ENCODE measurements around the gene PIK3CA. TPM values are rescaled to one million over a fixed set of nuclear protein-coding genes. Genes with fewer than 3 reads are reported as not detected.

Gene PIK3CA
- total and polyA plus RNA-seq, 2 experiments from 2014 or later: 5.1 to 13.4 TPM

DNA sequence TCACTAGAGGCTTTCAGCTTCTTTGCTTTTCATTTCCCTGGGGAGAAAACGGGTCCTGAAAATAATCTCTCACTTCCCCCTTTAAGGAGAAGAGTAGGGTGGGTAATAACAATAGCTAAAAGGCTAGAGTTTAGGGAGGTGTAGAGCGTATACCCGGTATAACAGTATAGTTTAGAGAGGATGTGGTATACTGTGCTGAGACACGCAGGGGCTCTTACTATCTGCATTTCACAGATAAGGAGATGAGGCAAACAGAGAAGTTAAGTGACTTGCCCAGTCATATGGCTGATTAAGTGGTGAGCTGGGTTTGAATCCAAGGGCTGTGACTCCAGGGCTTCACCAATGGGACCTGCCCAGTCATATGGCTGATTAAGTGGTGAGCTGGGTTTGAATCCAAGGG, 117.7 kb downstream of the PIK3CA start (continued):
- TF ChIP-seq, protein P1, sequence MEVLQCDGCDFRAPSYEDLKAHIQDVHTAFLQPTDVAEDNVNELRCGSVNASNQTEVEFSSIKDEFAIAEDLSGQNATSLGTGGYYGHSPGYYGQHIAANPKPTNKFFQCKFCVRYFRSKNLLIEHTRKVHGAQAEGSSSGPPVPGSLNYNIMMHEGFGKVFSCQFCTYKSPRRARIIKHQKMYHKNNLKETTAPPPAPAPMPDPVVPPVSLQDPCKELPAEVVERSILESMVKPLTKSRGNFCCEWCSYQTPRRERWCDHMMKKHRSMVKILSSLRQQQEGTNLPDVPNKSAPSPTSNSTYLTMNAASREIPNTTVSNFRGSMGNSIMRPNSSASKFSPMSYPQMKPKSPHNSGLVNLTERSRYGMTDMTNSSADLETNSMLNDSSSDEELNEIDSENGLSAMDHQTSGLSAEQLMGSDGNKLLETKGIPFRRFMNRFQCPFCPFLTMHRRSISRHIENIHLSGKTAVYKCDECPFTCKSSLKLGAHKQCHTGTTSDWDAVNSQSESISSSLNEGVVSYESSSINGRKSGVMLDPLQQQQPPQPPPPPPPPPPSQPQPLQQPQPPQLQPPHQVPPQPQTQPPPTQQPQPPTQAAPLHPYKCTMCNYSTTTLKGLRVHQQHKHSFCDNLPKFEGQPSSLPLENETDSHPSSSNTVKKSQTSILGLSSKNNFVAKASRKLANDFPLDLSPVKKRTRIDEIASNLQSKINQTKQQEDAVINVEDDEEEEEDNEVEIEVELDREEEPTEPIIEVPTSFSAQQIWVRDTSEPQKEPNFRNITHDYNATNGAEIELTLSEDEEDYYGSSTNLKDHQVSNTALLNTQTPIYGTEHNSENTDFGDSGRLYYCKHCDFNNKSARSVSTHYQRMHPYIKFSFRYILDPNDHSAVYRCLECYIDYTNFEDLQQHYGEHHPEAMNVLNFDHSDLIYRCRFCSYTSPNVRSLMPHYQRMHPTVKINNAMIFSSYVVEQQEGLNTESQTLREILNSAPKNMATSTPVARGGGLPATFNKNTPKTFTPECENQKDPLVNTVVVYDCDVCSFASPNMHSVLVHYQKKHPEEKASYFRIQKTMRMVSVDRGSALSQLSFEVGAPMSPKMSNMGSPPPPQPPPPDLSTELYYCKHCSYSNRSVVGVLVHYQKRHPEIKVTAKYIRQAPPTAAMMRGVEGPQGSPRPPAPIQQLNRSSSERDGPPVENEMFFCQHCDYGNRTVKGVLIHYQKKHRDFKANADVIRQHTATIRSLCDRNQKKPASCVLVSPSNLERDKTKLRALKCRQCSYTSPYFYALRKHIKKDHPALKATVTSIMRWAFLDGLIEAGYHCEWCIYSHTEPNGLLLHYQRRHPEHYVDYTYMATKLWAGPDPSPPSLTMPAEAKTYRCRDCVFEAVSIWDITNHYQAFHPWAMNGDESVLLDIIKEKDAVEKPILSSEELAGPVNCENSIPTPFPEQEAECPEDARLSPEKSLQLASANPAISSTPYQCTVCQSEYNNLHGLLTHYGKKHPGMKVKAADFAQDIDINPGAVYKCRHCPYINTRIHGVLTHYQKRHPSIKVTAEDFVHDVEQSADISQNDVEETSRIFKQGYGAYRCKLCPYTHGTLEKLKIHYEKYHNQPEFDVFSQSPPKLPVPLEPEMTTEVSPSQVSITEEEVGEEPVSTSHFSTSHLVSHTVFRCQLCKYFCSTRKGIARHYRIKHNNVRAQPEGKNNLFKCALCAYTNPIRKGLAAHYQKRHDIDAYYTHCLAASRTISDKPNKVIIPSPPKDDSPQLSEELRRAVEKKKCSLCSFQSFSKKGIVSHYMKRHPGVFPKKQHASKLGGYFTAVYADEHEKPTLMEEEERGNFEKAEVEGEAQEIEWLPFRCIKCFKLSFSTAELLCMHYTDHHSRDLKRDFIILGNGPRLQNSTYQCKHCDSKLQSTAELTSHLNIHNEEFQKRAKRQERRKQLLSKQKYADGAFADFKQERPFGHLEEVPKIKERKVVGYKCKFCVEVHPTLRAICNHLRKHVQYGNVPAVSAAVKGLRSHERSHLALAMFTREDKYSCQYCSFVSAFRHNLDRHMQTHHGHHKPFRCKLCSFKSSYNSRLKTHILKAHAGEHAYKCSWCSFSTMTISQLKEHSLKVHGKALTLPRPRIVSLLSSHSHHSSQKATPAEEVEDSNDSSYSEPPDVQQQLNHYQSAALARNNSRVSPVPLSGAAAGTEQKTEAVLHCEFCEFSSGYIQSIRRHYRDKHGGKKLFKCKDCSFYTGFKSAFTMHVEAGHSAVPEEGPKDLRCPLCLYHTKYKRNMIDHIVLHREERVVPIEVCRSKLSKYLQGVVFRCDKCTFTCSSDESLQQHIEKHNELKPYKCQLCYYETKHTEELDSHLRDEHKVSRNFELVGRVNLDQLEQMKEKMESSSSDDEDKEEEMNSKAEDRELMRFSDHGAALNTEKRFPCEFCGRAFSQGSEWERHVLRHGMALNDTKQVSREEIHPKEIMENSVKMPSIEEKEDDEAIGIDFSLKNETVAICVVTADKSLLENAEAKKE (CRISPR knock-in tag; IDR thresholded peaks at IDR 0.05): no peak
- TF ChIP-seq, protein P2, sequence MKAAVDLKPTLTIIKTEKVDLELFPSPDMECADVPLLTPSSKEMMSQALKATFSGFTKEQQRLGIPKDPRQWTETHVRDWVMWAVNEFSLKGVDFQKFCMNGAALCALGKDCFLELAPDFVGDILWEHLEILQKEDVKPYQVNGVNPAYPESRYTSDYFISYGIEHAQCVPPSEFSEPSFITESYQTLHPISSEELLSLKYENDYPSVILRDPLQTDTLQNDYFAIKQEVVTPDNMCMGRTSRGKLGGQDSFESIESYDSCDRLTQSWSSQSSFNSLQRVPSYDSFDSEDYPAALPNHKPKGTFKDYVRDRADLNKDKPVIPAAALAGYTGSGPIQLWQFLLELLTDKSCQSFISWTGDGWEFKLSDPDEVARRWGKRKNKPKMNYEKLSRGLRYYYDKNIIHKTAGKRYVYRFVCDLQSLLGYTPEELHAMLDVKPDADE (IDR thresholded peaks at IDR 0.05): no peak
- TF ChIP-seq ZNF114 (CRISPR knock-in tag; IDR thresholded peaks at IDR 0.05) (no peak), NANOG (IDR thresholded peaks at IDR 0.05; ENCODE audit: borderline replicate concordance) (no peak), EZH2phosphoT487 (IDR thresholded peaks at IDR 0.05; ENCODE audit: unreplicated experiment) (no peak), EZH2 (IDR thresholded peaks at IDR 0.05; ENCODE audit: low read depth, unreplicated experiment) (no peak), POLR2AphosphoS5 (IDR thresholded peaks at IDR 0.05; ENCODE audit: low read depth) (no peak), JUNB (IDR thresholded peaks at IDR 0.05; ENCODE audit: unreplicated experiment) (no peak), CREB1 (CRISPR knock-in tag; IDR thresholded peaks at IDR 0.05; ENCODE audit: low read depth) (no peak), STAT1 (IDR thresholded peaks at IDR 0.05; ENCODE audit: unreplicated experiment) (no peak)
- TF ChIP-seq, protein P3, sequence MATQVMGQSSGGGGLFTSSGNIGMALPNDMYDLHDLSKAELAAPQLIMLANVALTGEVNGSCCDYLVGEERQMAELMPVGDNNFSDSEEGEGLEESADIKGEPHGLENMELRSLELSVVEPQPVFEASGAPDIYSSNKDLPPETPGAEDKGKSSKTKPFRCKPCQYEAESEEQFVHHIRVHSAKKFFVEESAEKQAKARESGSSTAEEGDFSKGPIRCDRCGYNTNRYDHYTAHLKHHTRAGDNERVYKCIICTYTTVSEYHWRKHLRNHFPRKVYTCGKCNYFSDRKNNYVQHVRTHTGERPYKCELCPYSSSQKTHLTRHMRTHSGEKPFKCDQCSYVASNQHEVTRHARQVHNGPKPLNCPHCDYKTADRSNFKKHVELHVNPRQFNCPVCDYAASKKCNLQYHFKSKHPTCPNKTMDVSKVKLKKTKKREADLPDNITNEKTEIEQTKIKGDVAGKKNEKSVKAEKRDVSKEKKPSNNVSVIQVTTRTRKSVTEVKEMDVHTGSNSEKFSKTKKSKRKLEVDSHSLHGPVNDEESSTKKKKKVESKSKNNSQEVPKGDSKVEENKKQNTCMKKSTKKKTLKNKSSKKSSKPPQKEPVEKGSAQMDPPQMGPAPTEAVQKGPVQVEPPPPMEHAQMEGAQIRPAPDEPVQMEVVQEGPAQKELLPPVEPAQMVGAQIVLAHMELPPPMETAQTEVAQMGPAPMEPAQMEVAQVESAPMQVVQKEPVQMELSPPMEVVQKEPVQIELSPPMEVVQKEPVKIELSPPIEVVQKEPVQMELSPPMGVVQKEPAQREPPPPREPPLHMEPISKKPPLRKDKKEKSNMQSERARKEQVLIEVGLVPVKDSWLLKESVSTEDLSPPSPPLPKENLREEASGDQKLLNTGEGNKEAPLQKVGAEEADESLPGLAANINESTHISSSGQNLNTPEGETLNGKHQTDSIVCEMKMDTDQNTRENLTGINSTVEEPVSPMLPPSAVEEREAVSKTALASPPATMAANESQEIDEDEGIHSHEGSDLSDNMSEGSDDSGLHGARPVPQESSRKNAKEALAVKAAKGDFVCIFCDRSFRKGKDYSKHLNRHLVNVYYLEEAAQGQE (IDR thresholded peaks at IDR 0.05; ENCODE audit: unreplicated experiment): no peak
